ENCODE results near the gene HECTD2. TPM values are rescaled to one million over a fixed set of nuclear protein-coding genes. Genes with fewer than 3 reads are reported as not detected.

Gene HECTD2
- polyA plus RNA-seq, 3 donors, result 0.12 TPM; not detected in 2

- H3K4me1 Mint-ChIP-seq, result no peaks in the 10 kb centered on the region
- Histone ChIP-seq H3K36me3 (replicated peaks in 1 of 2; ENCODE audit: control insufficient read depth in 1 of 2, insufficient read depth in 2 of 2, low read length in 2 of 2) (no peaks in the 10 kb centered on the region), H3K27ac (ENCODE audit: low read depth in 1 of 2, low read length in 2 of 2) (no peak overlapping the region), H4K20me1 (ENCODE audit: insufficient read depth, low read length) (no peaks in the 10 kb centered on the region), H3K9me3 (replicated peaks in 1 of 2; ENCODE audit: control insufficient read depth in 1 of 2, insufficient read depth in 1 of 2, low read length in 2 of 2) (peaks cover 3% of the 10 kb centered on the region in 2 donors), H3K4me1 (ENCODE audit: control insufficient read depth in 1 of 2, insufficient read depth in 2 of 2, low read length in 2 of 2) (no peaks in the 10 kb centered on the region), H3K4me2 (replicated peaks; ENCODE audit: extremely low read depth, low read length, poor library complexity, severe bottlenecking) (no peak overlapping the region), H3K27me3 (ENCODE audit: control insufficient read depth in 2 of 2, insufficient read depth in 2 of 2, low read length in 2 of 2) (no peaks in the 10 kb centered on the region), H3K9ac (ENCODE audit: insufficient read depth, low read length, poor library complexity, severe bottlenecking) (no peak overlapping the region), H3K79me2 (ENCODE audit: insufficient read depth, low read length) (no peaks in the 10 kb centered on the region), H3K4me3 (replicated peaks in 1 of 3; ENCODE audit: low read depth in 2 of 3, low read length in 3 of 3) (no peak overlapping the region), H2AFZ (ENCODE audit: insufficient read depth, low read depth, low read length, poor library complexity, severe bottlenecking) (no peak overlapping the region)
- H3K36me3 Mint-ChIP-seq, result no peaks in the 10 kb centered on the region
- H3K27ac Mint-ChIP-seq, result peak overlapping the region in 1 of 7 donors; percentile 51
- no peak overlapping the region for H3K4me3 Mint-ChIP-seq
- peaks cover 0 to 3% (median 1%) of the 10 kb centered on the region in 3 donors for H3K27me3 Mint-ChIP-seq (ENCODE audit: low read depth in 3 of 3)
- TF ChIP-seq CTCF (IDR thresholded peaks at IDR 0.05), result no peak
- WGBS (ENCODE audit: insufficient coverage), result 79% methylated on average over 2 of the region's 2 CpGs
- DNase-seq, result no peak
- intact Hi-C loops (cut with micrococcal nuclease), result no loop called here
- peaks cover 2 to 11% (median 6%) of the 10 kb centered on the region in 7 donors for H3K9me3 Mint-ChIP-seq
Observed at GRCh38 chr10:91562839-91563581, 152.9 kb downstream of the HECTD2 start.

- no peak for DNase-seq
- 80% methylated on average over 1 of the region's 3 CpGs for WGBS (ENCODE audit: insufficient coverage)
Observed at GRCh38 chr10:91564026-91564425, 153.9 kb downstream of the HECTD2 start.

More at GRCh38 chr10:91564026-91564425, 153.9 kb downstream of the HECTD2 start:
- peaks cover 0 to 3% (median 1%) of the 10 kb centered on the region in 3 donors for H3K27me3 Mint-ChIP-seq (ENCODE audit: low read depth in 3 of 3)
- no peak overlapping the region for H2AFZ ChIP-seq (ENCODE audit: insufficient read depth, low read depth, low read length, poor library complexity, severe bottlenecking)
- no peaks in the 10 kb centered on the region for H3K36me3 ChIP-seq (replicated peaks in 1 of 2; ENCODE audit: control insufficient read depth in 1 of 2, insufficient read depth in 2 of 2, low read length in 2 of 2)
- no peaks in the 10 kb centered on the region for H3K79me2 ChIP-seq (ENCODE audit: insufficient read depth, low read length)
- no peak overlapping the region for H3K4me3 Mint-ChIP-seq
- intact Hi-C loops (cut with micrococcal nuclease), result no loop called here
- TF ChIP-seq CTCF (IDR thresholded peaks at IDR 0.05), result no peak
- no peaks in the 10 kb centered on the region for H3K27me3 ChIP-seq (ENCODE audit: control insufficient read depth in 2 of 2, insufficient read depth in 2 of 2, low read length in 2 of 2)
- H3K27ac Mint-ChIP-seq, result no peak overlapping the region
- no peak overlapping the region for H3K4me3 ChIP-seq (replicated peaks in 1 of 3; ENCODE audit: low read depth in 2 of 3, low read length in 3 of 3)
- H3K4me1 ChIP-seq (ENCODE audit: control insufficient read depth in 1 of 2, insufficient read depth in 2 of 2, low read length in 2 of 2), result no peaks in the 10 kb centered on the region
- no peak overlapping the region for H3K4me2 ChIP-seq (replicated peaks; ENCODE audit: extremely low read depth, low read length, poor library complexity, severe bottlenecking)
- no peaks in the 10 kb centered on the region for H3K4me1 Mint-ChIP-seq
- peaks cover 2 to 11% (median 6%) of the 10 kb centered on the region in 7 donors for H3K9me3 Mint-ChIP-seq
- peaks cover 3% of the 10 kb centered on the region in 2 donors for H3K9me3 ChIP-seq (replicated peaks in 1 of 2; ENCODE audit: control insufficient read depth in 1 of 2, insufficient read depth in 1 of 2, low read length in 2 of 2)
- no peak overlapping the region for H3K9ac ChIP-seq (ENCODE audit: insufficient read depth, low read length, poor library complexity, severe bottlenecking)
- H4K20me1 ChIP-seq (ENCODE audit: insufficient read depth, low read length), result no peaks in the 10 kb centered on the region
- H3K36me3 Mint-ChIP-seq, result no peaks in the 10 kb centered on the region
- no peak overlapping the region for H3K27ac ChIP-seq (ENCODE audit: low read depth in 1 of 2, low read length in 2 of 2)

Small RNA genes within 50 kb of the gene (small RNA-seq; reads per million reads assigned to genes)
- gene AL161798.1 (ENCODE audit: insufficient read length, low read depth) (not detected), gene RPS27P1 (ENCODE audit: insufficient read length, low read depth) (not detected)

Other genes starting within 250 kb of the HECTD2 start
- 10 to 100 TPM; 55.2 to 80.3 (median 58.7) TPM for gene PCGF5, start 189.7 kb upstream of the HECTD2 start, polyA plus RNA-seq
- not detected for gene PPP1R3C, start 222.7 kb downstream of the HECTD2 start, polyA plus RNA-seq